NCI-H2227 treated with DMSO at 0.1 percent for 48 hours (cell line): ENCODE measurements around the gene NANOS3.
A peak's percentile ranks its signal among the peaks of the same experiment; 100 is the strongest.
"Not testable (repeated sequence)": the region's sequence is repeated elsewhere in the genome, so short reads cannot be mapped to it uniquely, and the experiment has no call there.

Source experiments
- DNase-seq: peaks from one replicate; lab custom pipeline; 2025; lab: John Stamatoyannopoulos, UW

The NANOS3 gene

DNA sequence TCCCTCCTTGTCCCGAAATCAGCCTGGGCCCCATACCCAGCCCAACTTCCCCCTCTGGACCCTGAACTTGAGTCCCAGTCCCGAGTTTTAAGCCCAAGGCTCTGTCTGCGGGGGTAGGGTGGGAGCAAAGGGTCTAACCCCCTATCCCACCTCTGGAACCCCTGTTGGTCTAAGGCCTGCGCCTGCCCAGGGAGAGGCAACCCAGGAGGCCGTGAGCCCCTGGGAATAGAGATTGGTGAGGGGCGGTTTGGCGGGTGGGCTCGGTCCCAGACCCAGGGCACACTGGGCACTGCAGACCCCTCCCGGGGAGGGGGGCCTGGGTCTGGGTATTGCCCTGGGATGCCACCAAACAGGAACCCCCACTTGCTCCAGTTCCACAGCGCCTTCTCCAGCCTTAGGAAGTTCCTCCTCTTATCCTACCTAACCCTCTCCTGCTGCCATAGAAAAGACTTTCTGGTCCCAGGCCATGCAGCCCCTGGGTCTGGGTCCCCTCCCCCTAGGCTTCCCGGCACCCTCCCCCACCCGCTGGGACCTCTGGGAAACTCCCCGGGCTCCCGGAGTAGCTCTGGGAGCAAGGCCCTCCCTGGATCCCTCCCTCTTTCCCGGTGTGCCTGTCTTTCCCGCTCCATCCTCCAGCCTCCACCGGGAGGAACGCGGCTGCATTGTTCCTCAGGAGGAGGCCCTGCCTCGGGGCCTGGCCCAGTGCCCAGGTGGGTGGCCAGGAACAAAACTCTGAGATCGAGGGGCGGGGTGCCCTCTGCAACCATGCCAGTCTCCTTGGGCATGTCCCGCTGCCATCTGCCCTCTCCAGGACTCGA, 33.6 kb upstream of the NANOS3 start:
- no peak for DNase-seq

- DNase-seq: no peak
Measured at GRCh38 chr19:13844130-13844631, 32.8 kb upstream of the NANOS3 start.

DNA sequence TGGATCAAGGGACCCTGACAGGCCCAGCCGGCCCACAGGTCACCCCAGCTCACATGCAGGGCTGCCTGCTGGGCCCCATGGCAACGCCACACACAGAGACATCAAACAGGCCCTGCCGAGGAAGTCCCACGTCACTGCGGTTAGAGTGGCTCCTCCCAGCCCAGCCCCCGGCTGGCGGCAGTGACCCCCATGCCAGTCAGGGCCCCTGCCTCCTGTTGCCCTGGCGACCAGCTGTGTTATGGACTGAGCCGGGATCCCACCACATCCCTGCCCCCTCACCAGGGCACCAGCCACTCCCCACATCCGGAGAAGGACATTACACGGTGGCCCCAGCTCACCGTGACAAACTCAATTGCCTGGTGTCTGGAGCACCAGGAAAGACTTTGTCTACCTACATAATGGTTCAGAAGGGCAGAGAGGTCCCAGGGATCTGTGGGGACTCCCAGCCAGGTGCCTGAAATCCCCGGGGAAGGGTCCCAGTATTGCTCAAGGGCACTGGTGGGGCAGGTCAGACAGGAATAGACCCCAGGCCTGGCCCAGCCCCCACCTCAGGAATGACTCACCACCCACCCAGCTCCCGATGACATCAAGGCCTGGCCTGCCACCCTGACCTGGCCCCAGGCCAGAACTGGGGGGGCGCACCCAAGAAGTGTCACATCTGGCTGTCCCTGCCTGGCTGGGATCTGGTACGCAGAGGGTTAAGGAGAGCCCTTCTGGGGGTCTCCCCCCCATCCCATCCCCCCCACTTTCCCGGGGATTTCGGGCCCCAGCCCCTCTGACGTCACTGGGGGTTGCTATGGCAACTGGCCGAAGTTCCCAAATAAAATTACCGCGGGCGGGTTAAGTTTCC, 30.2 kb upstream of the NANOS3 start:
- DNase-seq: peak; percentile 64

DNA sequence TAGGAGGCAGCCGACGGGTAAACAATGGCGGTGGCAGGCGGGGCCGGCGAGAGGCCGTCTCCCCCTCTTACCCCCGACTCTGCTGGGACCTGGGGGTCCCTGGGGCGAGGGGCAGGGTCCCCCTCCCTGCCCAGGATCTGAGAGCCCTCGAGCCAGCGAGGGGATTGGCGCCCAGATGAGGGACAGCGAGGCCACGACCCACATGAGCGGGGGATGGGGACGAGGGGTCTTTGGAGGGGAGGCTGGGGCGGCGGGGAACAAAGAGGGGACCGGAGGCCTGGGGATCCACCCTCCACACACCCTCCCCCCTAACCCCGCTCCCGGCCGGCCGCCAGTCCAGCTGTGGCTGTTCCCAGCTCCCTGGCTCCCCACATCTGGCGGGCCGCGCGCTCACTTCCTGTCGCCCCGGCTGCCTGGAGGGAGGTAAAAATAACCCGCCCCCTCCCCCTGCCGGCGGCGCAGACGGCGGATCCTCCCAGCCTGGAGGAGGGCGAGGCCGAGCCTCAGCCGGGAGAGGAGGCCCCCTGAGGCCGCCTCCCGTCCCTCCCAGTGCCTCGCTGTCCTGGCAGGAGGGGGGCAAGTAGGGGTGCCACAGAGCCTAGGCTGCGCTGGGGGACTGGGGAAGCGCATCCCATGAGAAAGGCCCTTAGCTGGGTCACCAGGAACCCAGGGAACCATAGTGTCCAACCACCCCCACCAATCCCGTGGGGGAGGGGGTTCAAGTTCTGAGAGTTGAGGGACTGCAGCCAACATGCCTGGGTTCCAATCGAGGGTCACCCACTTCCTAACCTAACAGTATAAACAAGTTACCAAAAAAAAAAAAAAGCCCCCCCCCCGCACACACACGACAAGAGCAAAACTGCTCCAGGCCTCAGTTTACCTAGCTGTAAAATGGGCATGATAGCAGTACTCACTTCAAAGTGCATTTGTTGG, 29.3 kb upstream of the NANOS3 start:
- DNase-seq: peak; percentile 52

- DNase-seq: no peak
Measured at GRCh38 chr19:13848340-13848677, 28.6 kb upstream of the NANOS3 start.

DNA sequence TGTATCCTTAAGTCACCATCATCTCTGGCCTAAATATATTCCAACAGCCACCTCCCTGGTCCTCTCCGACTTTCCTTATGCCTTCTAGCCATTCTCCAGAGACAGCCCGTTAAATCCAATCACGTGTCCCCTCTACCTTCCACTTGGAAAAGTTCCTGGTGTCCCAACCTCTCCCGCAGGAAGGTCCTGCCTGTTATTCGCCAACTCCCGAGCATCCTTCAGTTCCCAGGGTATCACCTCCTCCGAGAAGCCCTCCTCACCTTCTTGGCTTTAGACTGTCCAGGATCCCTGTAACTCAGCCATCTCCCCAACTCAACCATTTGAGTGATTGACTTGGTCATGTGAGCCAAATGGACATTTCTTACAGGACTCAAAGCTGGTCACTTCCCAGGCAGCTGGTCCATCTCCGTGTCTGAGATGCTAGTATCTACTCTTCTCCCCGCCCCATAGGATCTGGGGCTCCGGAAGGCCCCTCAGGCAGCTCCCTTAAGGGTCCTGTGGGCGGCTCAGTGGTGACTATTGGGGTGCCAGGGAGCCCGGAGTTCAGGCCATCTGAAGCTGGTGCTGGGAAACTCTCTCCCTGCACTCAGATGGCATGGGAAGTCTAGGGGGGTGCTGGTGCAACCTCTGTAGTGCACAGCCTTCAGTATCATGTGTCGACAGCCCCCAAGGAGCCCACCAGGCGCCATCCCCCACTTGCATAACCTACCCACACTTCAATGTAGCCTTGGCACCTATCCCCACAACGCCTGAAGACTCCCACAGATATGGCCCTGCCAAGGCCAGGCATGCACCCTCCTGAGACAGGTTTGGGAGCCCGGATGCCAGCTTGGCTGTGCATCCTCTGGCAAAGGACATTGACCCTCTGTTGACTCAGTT, 27.9 kb upstream of the NANOS3 start:
- no peak for DNase-seq

- peak; percentile 52 for DNase-seq
Measured at GRCh38 chr19:13849991-13850909, 26.7 kb upstream of the NANOS3 start.

GRCh38 chr19:13850910-13851733, 25.8 kb upstream of the NANOS3 start:
- DNase-seq: no peak

- DNase-seq: not testable (repeated sequence)
Measured at GRCh38 chr19:13851734-13852114, 25.2 kb upstream of the NANOS3 start.

- DNase-seq: not testable (repeated sequence)
Measured at GRCh38 chr19:13852171-13852707, 24.7 kb upstream of the NANOS3 start.

DNA sequence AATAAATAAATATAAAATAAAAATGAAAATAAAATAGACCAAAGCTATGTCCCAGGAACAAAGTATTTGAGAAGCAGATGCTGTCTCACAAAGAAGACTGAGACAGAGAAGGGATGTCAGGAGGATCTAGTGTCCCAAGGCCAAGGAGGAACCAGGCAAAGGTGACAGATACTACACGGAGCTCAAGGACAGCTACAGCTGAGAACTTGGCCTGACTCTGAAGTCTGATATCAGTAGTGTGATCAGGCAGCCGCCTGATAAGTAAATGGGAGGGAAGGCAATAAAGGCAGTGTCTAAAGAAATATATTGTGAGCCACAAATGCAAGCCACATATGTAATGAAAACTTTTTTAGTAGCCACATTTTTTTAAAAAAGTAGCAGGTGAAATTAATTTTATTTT, 20.4 kb upstream of the NANOS3 start:
- no peak for DNase-seq

DNA sequence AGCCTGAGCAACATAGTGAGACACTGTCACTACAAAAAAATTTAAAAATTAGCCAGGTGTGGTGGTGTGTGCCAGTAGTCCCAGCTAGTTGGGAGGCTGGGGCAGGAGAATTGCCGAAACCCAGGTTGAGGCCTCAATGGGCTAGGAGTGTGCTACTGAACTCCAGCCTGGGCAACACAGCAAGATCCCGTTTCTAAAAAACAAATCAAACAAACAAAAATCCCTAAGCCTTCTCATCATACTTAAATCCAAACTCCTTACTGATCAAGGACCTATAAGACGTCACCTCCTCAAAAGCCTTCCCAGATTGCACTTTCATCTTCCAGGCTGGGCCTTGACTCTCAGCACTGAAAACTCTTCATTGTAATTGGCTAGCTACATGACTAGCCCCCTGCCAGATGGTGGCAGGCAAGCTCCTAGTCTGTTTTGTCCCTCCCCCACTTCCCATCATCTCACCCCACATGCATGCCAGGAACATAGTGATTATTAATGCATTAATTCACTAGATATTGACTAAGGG, 17.5 kb upstream of the NANOS3 start:
- no peak for DNase-seq

GRCh38 chr19:13860679-13861391, 16.1 kb upstream of the NANOS3 start:
- DNase-seq: no peak

GRCh38 chr19:13861392-13861713, 15.6 kb upstream of the NANOS3 start:
- DNase-seq: no peak

GRCh38 chr19:13861714-13862531, 15.0 kb upstream of the NANOS3 start:
- peak; percentile 66 for DNase-seq

- DNase-seq: no peak
Measured at GRCh38 chr19:13864046-13864666, 12.8 kb upstream of the NANOS3 start.
